ENCODE results near the gene VCPKMT.
A peak's percentile ranks its signal among the peaks of the same experiment; 100 is the strongest.

Gene VCPKMT

DNA sequence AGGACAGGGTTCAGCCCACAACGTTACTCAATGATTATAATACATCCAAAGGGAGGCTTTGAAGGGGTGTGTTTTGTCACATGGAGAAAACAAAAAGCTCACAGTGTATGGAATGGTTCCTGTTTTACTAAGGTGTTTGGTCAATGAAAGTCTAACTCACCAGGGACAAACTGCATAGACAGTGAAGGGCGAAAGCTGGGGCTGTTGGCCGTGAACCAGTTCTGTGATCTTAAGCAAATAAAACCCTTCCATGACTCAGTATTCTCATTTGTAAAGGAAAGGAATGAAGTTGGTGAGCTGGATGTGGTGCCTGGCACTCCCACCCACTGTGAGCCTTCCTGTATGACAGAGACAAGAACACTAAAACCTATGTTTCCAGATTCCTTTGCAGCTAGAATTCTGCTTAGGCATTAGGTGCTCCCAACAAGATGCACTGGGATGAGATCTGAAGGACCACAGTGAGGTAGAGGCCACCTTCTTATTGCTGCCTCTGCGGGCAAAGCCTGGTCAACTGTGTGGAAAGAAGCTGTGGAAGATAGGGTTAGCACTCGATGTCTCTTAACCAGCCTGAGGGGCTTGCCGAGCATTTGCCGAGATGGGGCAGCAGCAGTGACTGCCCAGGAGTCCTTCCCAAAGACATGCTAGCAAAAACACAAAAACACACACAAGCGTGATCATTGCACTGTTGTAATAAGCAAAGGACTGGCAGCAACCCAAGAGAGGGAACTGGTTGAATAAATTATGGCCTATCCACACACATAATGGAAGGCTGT, 48.5 kb downstream of the VCPKMT start:
- DNase-seq (ENCODE audit: low spot score): no peak

DNA sequence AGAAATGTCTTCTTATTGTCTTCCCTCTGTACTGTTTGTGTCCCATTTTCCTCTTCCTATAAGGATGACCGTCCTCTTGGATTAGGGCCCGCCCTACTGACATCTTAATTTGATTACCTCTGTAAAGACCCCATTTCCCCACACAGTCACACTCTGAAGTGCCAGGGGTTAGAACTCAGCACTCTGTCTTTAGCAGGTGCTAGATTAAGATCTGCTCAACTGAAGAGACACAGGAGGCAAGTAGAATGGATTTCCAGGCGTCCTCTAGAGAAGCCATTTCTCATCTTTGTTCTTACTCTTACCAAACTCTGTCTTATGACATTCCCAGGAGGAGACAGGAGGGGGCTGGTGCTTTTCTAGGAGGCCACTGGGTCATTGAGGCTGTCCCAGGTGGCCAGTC, 50.8 kb downstream of the VCPKMT start:
- no peak for DNase-seq (ENCODE audit: low spot score)

DNA sequence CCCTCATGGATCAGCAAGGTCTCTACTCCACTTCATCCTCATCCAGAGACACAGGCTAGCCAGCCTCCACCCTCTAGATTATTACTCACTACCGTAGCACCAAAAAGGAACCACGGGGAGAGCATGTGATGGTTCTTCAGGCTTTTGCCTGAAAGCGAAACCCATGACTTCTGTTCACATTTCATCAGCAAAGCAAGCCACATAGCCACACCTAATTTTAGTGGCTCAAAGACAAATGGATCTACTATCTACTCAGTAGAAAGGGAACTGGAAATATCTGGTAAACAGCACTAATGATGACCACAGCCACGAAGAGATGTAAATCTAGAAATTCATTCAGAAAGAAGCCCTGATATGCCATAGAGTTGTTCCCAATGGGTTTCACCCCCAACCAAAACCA, 51.4 kb downstream of the VCPKMT start:
- DNase-seq (ENCODE audit: low spot score): peak; percentile 79

DNA sequence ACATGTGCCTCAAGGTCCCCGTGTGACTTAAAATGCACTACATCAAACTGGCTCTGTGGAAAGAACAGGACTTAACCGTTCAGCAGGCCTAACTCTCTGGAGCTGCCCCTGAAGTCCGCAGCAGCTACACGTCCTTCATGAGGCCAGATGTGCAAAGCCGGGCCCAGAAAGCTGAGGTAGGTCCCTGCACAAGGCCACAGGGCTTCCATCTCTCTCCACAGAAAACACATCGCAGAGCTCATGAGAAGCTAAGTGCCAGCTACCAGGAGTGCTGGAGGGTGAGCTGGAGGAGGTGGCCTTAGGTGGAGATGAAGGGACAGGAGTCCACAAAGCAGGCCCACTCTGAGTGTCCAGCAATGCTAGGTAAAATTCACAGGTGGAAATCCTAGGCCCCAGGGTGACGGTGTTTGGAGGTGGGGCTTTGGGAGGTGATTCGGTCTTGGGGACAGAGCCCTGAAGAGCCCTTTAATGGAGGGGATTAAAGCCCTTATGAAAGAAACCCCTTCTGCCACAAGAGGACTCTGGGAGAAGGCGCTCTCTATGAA, 52.4 kb downstream of the VCPKMT start:
- no peak for DNase-seq (ENCODE audit: low spot score)

DNA sequence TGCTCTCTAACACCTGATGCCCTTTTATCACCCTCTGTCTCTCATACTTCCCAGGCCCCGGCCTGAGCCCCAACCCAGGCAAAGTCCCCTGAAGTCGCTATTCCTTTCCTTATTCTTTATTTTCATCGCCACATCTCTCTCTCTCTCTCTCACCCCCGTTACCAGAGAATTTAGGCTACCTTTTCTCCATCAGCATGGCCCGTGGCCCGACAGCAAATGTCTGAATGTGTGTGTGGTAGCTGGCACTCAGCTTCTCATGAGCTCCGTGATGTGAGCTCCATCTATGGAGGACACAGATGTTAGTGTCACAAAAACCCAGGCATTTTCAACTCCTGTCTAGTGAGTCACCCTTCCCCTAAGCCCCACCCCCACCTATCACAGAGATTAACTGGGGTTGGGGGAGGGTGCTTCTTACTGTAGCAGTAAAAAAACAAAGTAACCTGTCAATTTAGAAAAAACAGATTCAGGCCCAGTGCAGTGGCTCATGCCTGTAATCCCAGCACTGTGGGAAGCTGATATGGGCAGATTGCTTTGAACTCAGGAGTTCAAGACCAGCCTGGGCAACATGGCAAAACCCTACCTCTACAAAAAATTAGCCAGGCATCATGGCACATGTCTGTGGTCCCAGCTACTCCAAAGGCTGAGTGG, 53.8 kb downstream of the VCPKMT start:
- peak; percentile 96 for DNase-seq (ENCODE audit: low spot score)

DNA sequence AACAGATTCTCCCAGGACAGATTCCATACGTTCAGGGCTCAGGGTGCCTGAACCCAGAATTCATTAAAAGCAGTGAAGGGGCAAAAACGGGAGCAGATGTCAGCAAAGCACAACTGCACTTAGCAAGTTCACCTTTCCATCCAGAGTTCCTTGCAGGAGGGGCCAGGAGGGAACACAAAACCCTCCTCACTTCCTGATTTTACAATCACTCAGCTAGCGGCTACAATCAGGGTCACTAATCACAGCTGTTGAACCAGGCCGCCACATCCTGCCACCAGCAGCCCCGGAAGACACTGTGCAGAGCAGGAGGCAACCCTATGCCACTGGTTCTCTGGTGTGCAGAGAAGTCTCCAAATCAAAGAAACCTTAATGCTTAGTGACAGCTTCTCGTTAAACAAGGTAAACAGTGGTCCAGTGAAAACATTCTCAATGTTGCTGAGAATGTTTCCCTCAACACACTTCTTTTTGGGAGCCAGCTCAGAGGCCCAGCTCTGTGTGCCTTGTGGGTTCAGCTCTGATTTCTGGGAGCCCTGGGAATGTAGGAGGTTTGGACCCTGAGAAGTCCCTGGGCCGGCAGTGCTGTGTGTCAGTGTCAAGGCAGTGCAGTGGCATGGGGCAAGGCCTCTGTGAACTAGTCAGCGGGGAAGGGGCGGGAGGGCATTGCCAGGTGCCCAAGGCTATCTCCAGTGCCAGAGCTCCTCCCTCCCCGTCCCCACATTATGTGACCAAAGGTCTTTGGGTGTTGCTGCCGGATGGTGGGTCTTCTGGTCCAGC, 54.5 kb downstream of the VCPKMT start:
- peak; percentile 88 for DNase-seq (ENCODE audit: low spot score)

DNA sequence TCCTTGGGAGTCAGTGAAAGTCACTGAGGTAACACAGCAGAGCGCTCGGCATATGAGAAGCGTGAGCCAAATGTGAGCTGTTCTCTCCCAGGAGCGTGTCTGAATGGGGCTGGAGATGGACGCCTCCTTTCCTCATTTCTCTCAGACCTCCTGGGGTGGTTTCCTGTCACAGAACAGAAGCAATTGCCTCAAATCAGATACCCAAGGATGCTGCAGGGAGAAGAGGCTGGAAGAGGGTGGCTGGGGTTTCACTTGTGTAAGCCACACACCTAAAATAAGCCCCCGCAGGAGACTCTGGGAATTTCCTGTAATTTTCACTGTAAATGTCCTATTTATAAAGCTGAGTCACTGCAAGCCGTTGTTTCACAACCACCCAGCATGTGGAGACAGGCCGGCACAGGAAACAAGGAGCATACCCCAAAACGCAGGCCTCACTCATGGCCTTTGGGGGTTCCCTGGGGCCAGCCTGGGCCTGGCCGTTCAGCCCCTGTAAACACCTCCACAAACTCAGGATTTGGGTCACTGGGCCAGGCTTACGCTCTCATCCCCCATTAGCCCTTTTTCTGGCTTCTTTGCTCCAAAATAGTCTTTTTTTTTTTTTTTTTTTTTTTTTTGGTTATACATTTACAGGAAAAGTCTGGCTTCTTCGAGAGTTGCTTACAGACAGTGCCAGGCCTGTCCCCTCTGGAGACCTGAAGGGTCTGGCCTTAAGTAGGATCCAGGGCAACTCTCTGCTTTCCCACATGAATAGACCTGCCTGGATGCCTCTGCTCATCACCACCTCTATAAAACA, 55.3 kb downstream of the VCPKMT start:
- DNase-seq (ENCODE audit: low spot score): peak; percentile 37

DNA sequence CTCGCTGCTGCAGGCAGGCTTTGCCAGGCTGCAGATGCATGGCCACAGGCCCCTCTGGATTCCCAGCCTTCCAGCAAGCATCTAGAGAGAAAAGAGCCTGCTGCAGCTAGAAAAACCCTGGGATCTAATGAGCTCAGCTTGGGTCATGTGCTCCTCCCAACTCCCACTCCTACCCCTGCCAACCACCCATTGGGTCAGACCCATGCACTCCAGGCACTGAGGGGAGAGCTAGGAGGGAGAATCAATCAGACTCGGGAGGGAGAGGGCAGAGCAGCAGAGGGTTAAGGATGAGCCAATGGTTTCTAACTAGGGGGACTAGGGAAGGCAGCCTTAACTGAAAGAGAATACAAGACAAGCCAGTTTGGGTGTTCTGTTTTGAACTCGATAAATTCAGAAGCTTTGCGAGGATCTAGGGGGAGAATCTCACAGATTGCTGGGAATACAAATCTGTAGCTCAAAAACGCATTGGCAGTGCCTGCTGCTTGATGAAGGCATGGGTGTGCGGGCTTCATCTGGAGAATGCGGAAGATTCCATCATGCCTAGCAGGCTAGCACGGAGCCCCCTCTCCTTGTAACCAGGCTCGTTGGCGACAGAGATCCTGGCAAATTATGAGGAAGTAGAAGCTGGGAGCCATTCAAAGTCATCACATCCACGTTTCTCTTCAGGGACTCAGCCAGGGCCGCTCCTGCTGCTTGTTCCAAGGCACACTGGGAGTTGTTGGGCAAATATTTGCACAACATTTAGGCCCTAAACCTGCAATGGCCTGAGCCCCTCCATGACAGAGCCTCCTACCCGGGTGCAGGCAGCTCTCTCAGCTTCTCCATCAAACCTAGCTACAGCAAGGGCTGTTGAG, 56.4 kb downstream of the VCPKMT start:
- no peak for DNase-seq (ENCODE audit: low spot score)
